WTC11 (cell line): ENCODE results near the gene KCNE1. TPM values are rescaled to one million over a fixed set of nuclear protein-coding genes. Genes with fewer than 3 reads are reported as not detected.
A peak's percentile ranks its signal among the peaks of the same experiment; 100 is the strongest.

Source experiments
- ATAC-seq: fragments of 200-7000 bp; cut with Tn5 transposase; 2 replicates; pipeline ENCODE4 v1.10.0; 2021; ENCODE audit warnings: mild to moderate bottlenecking, moderate library complexity
- CTCF ChIA-PET: fragments of 300-600 bp; sonication (Branson Sonifier 250); formaldehyde crosslinking; loops from one replicate; lab custom pipeline; 2021; ENCODE audit warnings: antibody characterized with exemption; lab: Charles Lee
- POLR2A ChIA-PET: fragments of 350-600 bp; sonication (Branson Sonifier 250); formaldehyde crosslinking; loops from one replicate; lab custom pipeline; 2021; ENCODE audit warnings: antibody characterized with exemption; lab: Charles Lee
- DNase-seq: peaks from one replicate; pipeline ENCODE4 v3.0.0; 2021; ENCODE audit warnings: low spot score
- H3K27ac Mint-ChIP-seq: 2 replicates; pipeline ENCODE4 v1.8.0; 2021; ENCODE audit warnings: mixed read lengths
- H3K27me3 Mint-ChIP-seq: 2 replicates; pipeline ENCODE4 v1.8.0; 2021; ENCODE audit warnings: low read depth, mild to moderate bottlenecking, moderate library complexity, mixed read lengths
- H3K36me3 Mint-ChIP-seq: 2 replicates; pipeline ENCODE4 v1.8.0; 2021; ENCODE audit warnings: mixed read lengths
- H3K4me1 Mint-ChIP-seq: 2 replicates; pipeline ENCODE4 v1.8.0; 2022; ENCODE audit warnings: mixed read lengths
- H3K4me3 Mint-ChIP-seq: 2 replicates; pipeline ENCODE4 v1.8.0; 2021; ENCODE audit warnings: mild to moderate bottlenecking, moderate library complexity, mixed read lengths
- H3K9me3 Mint-ChIP-seq: 2 replicates; pipeline ENCODE4 v1.8.0; 2021; ENCODE audit warnings: mixed read lengths
- CTCF ChIP-seq: fragments of 200-600 bp; IDR thresholded peaks from 2 replicates; pipeline ENCODE4 v1.8.0; 2022; ENCODE audit warnings: antibody characterized with exemption
- ESRRA ChIP-seq: sonication (generic); formaldehyde crosslinking; IDR thresholded peaks from 2 replicates; pipeline ENCODE4 v1.8.1; 2022; ENCODE audit warnings: mild to moderate bottlenecking, missing genetic modification reagents, borderline replicate concordance
- GABPB1 ChIP-seq: sonication (generic); formaldehyde crosslinking; IDR thresholded peaks from 2 replicates; pipeline ENCODE4 v1.8.1; 2023; ENCODE audit warnings: mild to moderate bottlenecking, missing genetic modification reagents
- NFYB ChIP-seq: sonication (generic); formaldehyde crosslinking; conservative IDR thresholded peaks from 2 replicates; pipeline ENCODE4 v1.8.0; 2022; ENCODE audit warnings: low read depth, missing genetic modification reagents
- PREB ChIP-seq: sonication (generic); formaldehyde crosslinking; IDR thresholded peaks from 2 replicates; pipeline ENCODE4 v1.8.1; 2022; ENCODE audit warnings: mild to moderate bottlenecking, missing genetic modification reagents, moderate library complexity, borderline replicate concordance
- RORB ChIP-seq: fragments of 250-450 bp; sonication (Bioruptor Pico); IDR thresholded peaks from 2 replicates; pipeline ENCODE4 v1.9.0; 2021; ENCODE audit warnings: mild to moderate bottlenecking
- TEAD4 ChIP-seq: sonication (generic); formaldehyde crosslinking; IDR thresholded peaks from 2 replicates; pipeline ENCODE4 v1.8.0; 2022; ENCODE audit warnings: mild to moderate bottlenecking, missing genetic modification reagents
- ZBTB21 ChIP-seq: sonication (generic); formaldehyde crosslinking; IDR thresholded peaks from 2 replicates; pipeline ENCODE4 v1.8.1; 2023; ENCODE audit warnings: mild to moderate bottlenecking, missing genetic modification reagents, borderline replicate concordance
- ZNF416 ChIP-seq: fragments of 250-450 bp; sonication (Bioruptor Pico); IDR thresholded peaks from 2 replicates; pipeline ENCODE4 v1.9.0; 2021; ENCODE audit warnings: mild to moderate bottlenecking, inconsistent platforms
- total RNA-seq: library from RNA; stranded (reverse); gene quantifications from 3 replicates; pipeline ENCODE4 v1.2.3, GENCODE V29; 2021
- TF ChIP-seq, protein P1 (sequence below): fragments of 250-450 bp; sonication (Bioruptor Pico); IDR thresholded peaks from 2 replicates; pipeline ENCODE4 v1.9.0; 2021; ENCODE audit warnings: moderate library complexity, mild to moderate bottlenecking, inconsistent platforms, borderline replicate concordance
- TF ChIP-seq, protein P2 (sequence below): sonication (generic); formaldehyde crosslinking; IDR thresholded peaks from 2 replicates; pipeline ENCODE4 v1.8.1; 2023; ENCODE audit warnings: mild to moderate bottlenecking, missing genetic modification reagents

Gene KCNE1
- total RNA-seq, 1 experiment from 2014 or later: 0.37 TPM

DNA sequence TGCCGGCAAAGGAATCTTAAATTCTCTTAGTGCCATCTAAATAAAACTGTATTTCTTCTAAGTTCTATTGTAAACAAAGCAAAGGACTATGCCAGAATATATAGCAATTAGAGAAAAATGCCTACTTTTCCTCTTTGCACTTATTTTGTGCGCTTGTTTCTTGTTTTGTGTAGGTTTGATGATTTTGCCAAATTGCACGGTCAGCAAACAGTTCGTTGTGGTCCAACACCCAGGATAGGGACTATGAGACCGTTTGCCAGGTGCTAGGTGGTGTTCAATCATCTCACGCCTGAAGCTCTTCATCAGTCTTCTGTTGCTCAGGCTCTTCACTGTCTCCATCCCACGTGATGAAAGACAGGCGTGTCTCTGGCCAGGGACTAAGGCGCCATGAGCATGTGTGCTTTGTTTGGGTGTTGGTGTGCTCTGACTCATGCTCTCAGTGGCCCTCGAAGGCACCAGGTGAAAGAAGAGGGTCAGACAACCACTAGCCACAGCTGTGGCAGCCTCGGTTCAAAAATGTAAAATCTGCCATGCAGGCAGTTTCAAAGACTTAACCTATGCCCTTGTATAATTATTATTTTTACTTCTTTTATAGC is 36.9 kb upstream of the KCNE1 start (continued):
- TF ChIP-seq, protein P1, sequence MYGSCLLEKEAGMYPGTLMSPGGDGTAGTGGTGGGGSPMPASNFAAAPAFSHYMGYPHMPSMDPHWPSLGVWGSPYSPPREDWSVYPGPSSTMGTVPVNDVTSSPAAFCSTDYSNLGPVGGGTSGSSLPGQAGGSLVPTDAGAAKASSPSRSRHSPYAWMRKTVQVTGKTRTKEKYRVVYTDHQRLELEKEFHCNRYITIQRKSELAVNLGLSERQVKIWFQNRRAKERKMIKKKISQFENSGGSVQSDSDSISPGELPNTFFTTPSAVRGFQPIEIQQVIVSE (CRISPR knock-in tag): no peak
- TF ChIP-seq RORB (CRISPR knock-in tag): no peak
- no peak for TF ChIP-seq PREB (CRISPR knock-in tag)

- CTCF ChIA-PET: interaction anchor here (0.7 kb wide), 1 partner anchor 29 kb away, joined by 4 read pairs; no protein-coding TSS in a partner anchor
These were observed 34.5 kb upstream of the KCNE1 start for GRCh38 chr21:34546542-34546941.

DNA sequence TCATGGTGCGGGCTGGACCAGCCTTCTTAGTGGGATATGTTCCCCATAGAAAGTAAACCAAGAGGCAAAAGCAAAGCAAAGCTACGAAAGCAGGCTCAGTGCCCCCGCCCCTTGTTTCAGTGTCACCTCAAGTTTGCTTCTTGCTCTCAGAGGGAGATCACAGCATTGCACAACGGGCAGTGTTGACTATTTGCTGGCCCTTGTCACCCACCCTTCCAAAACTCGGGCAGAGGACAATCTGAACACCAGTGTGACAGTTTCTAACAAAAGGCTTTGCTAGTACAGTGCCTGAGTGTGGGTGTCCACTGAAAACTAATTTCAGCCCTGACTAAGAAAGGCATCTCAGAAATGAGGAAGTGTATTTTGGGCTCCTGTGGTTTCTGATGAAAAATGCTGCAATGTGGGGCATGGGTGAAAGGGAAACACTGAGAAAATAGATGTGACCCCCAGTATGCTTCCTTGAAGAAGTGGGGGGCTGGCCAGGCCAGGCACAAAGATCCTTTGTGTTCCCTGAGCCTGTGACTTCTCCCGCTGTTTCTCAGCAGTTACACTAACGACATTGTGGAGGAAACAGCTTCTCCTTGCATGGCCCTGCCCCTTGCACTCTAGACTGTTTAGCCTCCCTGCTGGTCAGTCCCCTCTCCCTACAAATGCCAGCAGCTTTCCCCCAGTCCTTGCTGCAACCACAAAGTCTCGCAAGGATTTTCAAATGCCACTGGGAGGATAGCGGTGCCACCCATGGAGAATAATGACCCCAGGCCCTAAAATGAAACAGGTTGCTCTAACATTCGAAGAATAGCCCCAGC is 33.3 kb upstream of the KCNE1 start:
- peak; percentile 56 for ATAC-seq

More at GRCh38 chr21:34546542-34546941, 34.5 kb upstream of the KCNE1 start:
- POLR2A ChIA-PET: no interaction called here
- H3K27ac Mint-ChIP-seq: no peak overlapping the region
- H3K4me1 Mint-ChIP-seq: peaks cover 9% of the 10 kb centered on the region
- DNase-seq: no peak
- H3K36me3 Mint-ChIP-seq: peaks cover 5% of the 10 kb centered on the region
- 0 out of 2 replicates have a peak, but pooled peaks cover 6% of the 10 kb centered on the region for H3K27me3 Mint-ChIP-seq
- ATAC-seq: no peak
- TF ChIP-seq ZBTB21 (CRISPR knock-in tag): no peak
- H3K9me3 Mint-ChIP-seq: peaks cover 34% of the 10 kb centered on the region
- H3K4me3 Mint-ChIP-seq: no peak overlapping the region

GRCh38 chr21:34544032-34544496 is 32.1 kb upstream of the KCNE1 start:
- peak; percentile 58 for TF ChIP-seq CTCF
- TF ChIP-seq ESRRA: no peak
- TF ChIP-seq, protein P2, sequence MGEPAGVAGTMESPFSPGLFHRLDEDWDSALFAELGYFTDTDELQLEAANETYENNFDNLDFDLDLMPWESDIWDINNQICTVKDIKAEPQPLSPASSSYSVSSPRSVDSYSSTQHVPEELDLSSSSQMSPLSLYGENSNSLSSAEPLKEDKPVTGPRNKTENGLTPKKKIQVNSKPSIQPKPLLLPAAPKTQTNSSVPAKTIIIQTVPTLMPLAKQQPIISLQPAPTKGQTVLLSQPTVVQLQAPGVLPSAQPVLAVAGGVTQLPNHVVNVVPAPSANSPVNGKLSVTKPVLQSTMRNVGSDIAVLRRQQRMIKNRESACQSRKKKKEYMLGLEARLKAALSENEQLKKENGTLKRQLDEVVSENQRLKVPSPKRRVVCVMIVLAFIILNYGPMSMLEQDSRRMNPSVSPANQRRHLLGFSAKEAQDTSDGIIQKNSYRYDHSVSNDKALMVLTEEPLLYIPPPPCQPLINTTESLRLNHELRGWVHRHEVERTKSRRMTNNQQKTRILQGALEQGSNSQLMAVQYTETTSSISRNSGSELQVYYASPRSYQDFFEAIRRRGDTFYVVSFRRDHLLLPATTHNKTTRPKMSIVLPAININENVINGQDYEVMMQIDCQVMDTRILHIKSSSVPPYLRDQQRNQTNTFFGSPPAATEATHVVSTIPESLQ (CRISPR knock-in tag): no peak
- no peak for TF ChIP-seq NFYB
- no peak for TF ChIP-seq ZNF416 (CRISPR knock-in tag)
- no peak overlapping the region for H3K27ac Mint-ChIP-seq
- ATAC-seq (peak; percentile 86), DNase-seq (peak; percentile 66)
- peaks cover 19% of the 10 kb centered on the region for H3K9me3 Mint-ChIP-seq
- POLR2A ChIA-PET: interaction anchor here (0.5 kb wide), 1 partner anchor 14 kb away, joined by 5 read pairs; no protein-coding TSS in a partner anchor
- no peak overlapping the region for H3K4me3 Mint-ChIP-seq
- H3K36me3 Mint-ChIP-seq: peaks cover 5% of the 10 kb centered on the region
- H3K27me3 Mint-ChIP-seq: 0 out of 2 replicates have a peak, but pooled peaks cover 6% of the 10 kb centered on the region
- CTCF ChIA-PET: interaction anchor here (0.5 to 3.5 kb wide), 21 partner anchors 9 to 523 kb away, joined by 3 to 30 read pairs (median 8); partner anchors contain the start of gene RCAN1
- peaks cover 9% of the 10 kb centered on the region for H3K4me1 Mint-ChIP-seq

More for the DNA sequence above, 33.3 kb upstream of the KCNE1 start:
- DNase-seq: no peak
- Mint-ChIP-seq H3K27ac (0 out of 2 replicates have a peak overlapping the region, but pooled peaks have one; percentile 19), H3K4me1 (peaks cover 9% of the 10 kb centered on the region), H3K36me3 (peaks cover 5% of the 10 kb centered on the region), H3K9me3 (peaks cover 28% of the 10 kb centered on the region), H3K27me3 (0 out of 2 replicates have a peak, but pooled peaks cover 6% of the 10 kb centered on the region), H3K4me3 (no peak overlapping the region)
- CTCF ChIA-PET: interaction anchor here (1.0 to 1.7 kb wide), 5 partner anchors 8 to 58 kb away, joined by 3 to 8 read pairs (median 6); no protein-coding TSS in a partner anchor
- POLR2A ChIA-PET: no interaction called here
- TF ChIP-seq TEAD4 (CRISPR knock-in tag) (no peak), GABPB1 (CRISPR knock-in tag) (peak; percentile 13; the same call in 1 of the 2 replicates)
